NOMO-1 treated with DMSO at 0.1 percent for 48 hours (cell line): ENCODE results near the gene ZNF576.
A peak's percentile ranks its signal among the peaks of the same experiment; 100 is the strongest.
"Not testable (repeated sequence)": the region's sequence is repeated elsewhere in the genome, so short reads cannot be mapped to it uniquely, and the experiment has no call there.

Experiments
- DNase-seq: peaks from one replicate; lab custom pipeline; 2025; ENCODE audit not compliant: unreplicated experiment; lab: John Stamatoyannopoulos, UW

Gene ZNF576

DNA sequence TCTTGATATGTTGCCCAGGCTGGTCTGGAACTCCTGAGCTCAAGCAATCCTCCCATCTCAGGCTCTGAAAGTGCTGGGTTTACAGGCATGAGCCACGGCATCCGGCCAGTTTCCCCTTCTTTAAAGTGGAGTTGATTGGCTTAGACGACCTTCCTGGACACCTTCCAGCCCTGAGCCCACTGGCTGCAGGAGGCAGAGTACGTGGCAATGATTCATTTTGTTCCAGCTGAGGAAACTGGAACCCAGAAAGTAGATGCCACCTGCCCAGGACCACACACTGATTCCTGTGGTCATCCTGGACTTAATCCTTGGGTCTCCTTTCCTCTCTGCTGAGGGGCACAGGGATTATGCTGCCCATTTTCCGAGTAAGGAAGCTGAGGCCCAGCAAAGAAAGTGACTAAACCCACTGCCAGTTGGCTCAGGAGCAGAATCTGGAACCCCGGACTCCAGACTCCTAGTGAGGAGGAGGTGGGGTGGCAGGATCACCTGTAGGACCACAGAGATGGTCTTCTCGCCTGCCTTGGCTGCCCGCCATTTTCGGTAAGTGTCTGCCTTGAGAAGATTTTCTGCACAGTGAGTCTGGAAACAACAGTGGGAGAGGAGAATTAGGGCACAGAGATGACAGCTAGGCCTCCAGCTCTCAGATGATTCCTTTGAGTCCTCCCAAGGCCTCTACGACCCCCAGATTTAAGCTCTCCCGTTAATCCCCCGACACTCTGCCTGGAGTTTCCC, 21.8 kb upstream of the ZNF576 start:
- DNase-seq = no peak

DNA sequence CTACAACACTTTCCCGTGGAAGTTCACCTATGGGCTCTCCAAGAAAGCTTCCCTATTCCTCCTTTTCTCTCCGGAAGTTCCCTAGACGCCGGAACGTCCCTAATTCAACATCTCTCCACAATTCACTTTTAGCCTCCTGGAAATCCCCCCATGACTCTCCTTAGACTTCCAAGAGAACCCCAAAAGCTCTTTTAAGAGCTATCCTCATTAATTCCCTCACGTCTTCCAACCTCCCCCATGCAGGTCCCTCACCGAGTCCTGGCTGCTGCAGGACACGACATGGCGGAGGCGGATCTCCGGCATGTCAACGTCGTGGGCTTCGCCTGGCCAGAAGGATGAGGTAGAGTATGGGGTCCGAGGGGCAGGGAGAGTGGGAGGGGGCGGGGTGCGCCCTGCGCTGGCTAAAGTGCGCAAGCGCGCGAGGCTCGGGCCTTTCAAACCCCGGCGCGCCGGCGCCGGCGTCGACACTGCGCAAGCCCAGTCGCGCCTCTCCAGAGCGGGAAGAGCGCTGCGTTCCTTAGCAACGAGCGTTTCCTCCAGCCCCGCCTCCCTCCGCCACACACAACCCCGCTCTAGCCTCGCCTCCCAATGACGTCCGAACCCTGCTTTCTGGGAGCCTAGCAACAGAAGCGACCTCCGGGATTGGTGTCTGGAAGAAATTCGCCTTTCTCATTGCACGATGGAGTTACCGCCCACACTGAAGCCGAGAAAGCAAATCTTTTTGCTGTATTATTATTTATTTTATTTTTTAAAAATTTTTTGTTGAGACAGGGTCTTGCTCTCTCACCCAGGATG, 21.0 kb upstream of the ZNF576 start, which contains the start of the genes PINLYP and XRCC1:
Gene PINLYP, plus strand, starts transcription at position 646 of the 795 bp plus-strand sequence. CDS start 1,391 bp downstream, outside the sequence.
Gene XRCC1, minus strand, starts transcription at position 372 of the 795 bp plus-strand sequence. Its CDS starts 69 bp downstream, at position 303.
- DNase-seq = peak; percentile 99

DNA sequence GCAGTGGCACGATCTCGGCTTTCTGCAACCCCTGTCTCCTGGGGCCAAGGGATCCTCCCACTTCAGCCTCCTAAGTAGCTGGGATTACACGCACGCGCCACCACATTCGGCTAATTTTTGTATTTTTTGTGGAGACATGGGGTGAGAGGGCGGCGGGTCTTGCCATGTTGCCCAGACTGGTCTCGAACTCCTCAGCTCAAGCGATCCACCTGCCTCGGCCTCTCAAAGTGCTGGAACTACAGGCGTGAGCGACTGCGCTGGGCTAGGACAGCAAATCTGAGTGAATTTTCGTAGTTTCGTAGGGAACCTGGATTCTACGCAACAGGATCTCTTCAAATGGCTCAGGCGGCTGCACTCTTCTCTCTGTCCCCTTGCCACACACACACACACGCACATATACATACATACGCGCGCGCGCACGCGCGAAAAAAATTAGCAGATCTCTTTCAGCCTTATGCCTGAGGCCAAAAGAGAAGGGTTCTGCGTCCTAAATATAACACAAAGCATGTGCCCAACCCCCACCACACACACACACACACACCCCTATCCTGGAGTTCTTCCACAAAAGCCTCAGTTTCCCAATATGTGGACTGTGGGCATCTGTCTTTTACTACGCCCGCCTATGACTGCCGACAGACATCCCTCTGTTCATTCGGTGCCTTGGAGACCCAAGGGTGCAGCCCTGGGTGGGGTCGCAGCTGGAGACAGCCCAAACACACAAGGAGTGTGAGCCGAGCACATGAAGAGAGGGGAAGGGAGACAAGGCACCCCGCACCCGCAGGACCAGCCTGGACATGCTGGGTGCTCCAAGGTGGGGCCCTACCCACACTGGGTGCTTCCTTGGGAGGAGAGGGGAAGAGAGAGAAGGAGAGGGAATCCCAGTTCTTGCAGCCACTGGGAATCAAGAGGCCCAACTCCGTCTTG, 20.2 kb upstream of the ZNF576 start:
- DNase-seq = peak; percentile 45

DNA sequence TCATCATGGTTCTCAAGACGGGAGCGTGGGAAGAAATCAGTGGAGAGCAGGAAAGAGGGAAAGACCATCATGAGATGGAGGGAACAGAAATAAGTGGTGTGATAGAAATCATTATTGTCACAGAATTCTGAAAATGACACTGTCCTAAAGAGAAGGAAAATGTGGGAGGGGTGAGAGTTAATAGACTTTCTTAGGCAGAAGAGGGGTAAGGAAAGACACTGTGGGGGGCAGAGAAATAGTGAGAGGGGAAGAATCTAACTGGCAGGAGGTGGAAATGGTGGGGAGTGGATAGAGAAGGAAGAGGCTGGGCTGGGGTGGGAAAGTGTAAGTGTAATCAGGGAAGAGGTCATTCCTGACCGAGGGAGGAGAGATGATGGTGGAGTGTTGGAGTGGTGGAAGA, 17.6 kb upstream of the ZNF576 start:
- DNase-seq = no peak

- no peak for DNase-seq
Observed at GRCh38 chr19:43581467-43581866, 14.9 kb upstream of the ZNF576 start.

DNA sequence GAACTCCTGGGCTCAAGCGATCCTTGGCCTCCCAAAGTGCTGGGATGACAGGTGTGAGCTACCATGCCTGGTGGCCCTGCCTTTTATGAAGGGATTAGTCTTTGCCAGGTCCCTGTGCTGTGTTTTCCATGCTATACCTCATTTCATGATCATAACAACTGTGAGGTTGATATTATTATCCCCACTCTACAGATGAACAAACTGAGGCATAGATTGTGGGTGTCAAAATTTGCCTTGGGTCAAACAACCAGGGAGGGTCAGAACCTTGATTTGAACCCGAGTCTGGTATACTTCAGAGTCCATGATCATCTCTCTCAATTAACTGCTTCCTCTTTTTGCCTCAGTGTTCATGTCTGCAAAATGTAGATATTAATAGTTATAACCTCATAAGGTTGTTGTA, 13.9 kb upstream of the ZNF576 start:
- no peak for DNase-seq

DNA sequence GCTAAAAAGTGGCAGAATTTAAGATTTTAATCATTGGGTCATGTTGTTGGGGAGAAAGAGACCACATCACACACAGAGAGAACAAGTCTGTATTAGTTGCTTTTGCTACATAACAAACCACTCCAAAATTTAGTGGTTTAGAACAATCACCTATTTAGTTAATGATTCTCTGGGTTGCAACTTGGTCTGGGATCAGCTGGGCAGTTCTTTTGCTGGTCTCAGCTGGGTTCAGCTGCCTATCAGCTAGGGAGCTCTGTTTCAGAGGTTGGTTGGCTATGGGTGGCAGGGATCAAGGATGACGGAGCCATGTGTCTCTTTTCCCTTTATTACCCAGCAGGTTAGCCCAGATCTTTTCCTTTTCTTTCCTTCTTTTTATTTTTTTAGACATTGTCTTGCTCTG, 11.9 kb upstream of the ZNF576 start:
- no peak for DNase-seq

- no peak for DNase-seq
Observed at GRCh38 chr19:43586346-43586745, 10.0 kb upstream of the ZNF576 start.

- DNase-seq = not testable (repeated sequence)
Observed at GRCh38 chr19:43587029-43587428, 9.4 kb upstream of the ZNF576 start.

DNA sequence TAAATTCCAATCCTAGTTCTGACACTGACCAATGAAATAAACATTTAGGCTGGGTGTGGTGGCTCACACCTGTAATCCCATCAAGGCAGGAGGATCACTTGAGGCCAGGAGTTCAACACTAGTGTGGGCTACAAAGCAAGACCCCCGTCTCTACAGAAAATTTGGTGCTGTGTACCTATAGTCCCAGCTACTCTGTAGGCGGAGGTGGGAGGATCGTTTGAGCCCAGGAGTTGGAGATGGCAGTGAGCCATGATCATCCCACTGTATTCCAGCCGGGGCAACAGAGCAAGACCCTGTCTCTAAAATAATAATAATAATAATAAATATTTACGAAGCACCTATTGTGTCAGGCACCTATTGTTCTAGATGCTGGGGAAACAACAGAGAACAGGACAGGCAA, 7.1 kb upstream of the ZNF576 start:
- no peak for DNase-seq

GRCh38 chr19:43589678-43590077, 6.7 kb upstream of the ZNF576 start:
- DNase-seq = no peak

DNA sequence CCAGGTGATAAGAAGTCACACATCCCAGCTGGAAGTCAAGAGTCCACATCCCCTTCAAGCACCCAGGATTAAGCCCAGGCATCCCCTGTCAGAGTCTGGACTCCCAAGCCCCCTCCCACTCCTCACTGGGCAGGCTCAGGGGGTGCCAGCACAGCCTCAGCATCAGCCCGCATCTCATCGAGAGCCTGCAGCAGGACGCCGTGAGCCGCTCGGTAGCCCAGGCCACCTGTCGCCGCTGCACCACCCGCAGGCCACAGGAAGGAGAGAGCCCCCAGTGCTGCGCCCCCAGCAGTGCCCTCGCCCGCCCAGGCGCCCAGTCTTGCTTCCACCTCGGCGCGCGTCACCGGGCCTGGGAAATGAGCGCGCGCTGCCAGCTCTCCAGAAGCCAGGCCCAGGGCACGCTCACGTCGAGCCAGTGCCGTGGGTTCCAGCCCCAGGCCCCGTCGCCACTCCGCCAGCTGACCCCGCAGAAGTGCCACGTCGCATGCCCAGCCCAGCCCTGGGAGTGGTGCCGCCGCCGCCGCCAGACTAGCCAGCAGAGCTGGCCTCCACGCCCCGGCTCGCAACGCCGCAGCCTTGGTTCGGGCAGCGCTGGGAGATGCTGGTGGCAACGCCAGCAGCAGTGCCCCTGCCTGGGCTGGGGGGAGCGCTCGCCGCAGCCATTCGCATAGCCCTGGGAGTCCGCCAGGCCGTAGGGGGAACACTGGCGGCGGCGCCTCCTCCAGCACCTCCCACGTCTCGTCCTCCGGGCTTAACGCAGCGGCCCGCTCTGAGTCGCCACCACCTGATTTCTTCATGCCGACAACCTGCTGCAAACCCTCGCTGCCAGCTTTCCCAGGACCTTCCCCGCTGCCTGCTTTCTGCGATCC, 4.3 kb upstream of the ZNF576 start:
- no peak for DNase-seq

DNA sequence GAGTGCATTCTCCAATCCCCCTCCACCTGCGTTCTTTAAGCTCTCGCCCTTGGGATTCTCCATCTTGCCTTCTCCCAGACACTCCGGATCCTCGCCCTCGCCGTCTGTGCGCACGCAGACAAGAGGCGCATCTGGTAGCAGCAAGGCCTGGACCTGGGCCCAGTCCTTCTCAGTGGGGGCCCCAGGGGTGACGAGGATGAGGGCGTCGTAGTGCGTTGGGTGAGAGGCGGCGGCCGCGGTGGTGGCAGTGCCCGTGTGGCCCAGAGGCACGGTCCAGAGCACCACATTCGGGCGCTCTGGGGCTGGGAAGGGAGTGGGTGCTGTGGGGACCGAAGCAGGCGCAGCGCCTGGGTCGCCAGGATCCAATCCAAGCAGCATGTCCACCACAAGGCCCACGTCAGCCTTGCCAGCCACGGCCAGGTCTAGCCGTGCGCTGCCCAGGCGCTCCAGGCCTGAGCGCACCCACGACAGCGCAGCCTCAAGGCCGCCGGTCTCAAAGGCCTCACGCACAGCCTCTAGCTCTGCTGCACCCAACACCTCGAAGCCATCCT, 3.5 kb upstream of the ZNF576 start:
- DNase-seq = no peak

DNA sequence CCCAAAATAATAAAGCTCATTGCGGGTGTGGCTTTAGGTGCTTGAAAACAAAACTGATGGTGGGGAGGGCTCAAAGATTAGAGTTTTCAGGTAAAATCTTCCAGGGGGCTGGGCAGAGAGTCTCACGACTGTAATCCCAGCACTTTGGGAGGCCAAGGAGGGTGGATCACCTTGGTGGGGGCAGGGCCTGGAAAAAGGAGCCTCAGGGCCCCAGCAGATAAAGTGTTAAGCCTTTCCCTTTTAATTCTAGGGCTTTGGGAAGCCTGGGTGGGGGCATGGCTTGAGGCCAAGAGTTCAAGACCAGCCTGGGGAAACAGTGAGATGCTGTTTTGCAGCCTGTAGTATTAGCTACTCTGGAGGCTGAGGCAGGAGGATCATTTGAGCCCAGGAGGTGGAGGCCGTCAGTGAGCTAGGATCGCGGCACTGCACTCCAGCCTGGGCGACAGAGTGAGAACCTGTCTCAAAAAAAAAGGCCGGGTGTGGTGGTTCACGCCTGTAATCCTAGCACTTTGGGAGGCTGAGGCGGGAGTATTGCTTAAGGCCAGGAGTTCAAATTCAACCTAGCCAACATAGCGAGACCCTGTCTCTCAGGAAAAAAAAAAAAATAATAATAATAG, 2.2 kb upstream of the ZNF576 start:
- DNase-seq = no peak

DNA sequence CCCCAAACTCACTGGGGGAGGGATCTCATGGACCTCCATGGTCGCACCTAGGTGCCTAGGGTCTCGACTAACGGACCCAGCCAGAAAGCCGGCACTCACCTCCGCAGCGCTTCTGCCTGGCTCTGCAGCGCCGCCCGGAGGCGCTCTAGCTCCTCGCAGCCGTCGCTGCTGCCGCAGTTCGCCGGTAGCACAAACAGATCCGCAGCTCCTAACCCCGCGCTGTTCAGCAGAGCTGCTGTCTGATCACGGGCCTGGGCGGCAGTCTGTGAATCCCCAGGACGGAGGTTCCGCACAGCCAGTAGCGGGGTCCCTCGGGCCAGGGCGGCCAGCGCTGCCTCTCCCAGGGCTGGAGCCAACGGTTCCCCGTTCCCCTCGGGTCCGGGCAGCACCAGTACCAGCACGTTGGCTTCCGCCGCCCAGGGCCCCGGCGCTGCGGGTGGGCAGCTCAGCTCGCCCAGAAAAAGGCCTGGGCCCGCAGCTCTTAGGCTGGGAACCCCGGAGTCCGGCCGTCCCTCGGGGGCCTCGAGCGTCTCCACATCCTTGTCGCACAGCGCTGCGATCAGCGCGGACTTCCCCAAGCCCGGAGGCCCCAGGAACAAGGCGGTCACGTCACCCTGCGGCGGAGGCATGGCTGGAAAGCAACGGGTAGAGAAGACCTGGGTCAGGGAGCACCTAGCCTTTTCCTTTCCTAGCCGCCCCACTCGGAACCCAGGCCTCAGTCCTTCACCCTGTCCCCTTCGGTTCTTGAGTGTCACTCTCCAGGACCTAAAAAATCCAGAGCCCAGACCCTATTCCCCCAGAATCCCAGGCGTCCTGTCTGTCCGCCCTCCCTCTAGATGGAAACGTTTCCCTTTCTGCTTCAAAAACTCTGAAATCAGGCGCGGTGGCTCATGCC, 1.4 kb upstream of the ZNF576 start:
- DNase-seq = peak; percentile 68

- peak; percentile 46 for DNase-seq
Observed at GRCh38 chr19:43595605-43595998, 793 bp upstream of the ZNF576 start.

DNA sequence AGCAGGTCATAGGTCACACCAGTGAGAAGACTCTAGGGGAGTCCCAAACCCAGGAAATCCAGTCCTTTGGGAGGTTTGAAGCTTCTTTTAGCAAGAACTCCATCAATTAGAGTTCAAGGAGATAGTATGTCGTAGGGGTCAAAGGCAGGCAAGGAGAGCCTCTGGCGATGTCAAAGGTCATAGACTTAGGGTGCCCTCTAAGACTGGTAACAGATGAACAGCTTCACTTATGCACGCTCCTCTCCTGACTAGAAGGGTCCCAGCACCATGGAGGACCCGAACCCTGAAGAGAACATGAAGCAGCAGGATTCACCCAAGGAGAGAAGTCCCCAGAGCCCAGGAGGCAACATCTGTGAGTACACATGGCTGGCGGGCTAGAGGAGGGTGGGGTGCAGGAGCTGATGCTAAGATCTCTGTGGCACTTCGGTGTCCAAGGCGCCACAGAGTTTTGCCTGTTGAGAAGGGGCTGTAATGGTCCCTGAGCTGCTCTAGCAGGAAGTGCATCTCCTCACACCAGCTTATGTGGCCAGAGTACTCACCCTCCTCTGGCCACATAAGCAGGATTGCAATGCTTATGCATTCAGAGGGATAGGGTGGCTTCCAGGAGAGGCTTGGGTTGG, 557 bp downstream of the ZNF576 start:
- no peak for DNase-seq

DNA sequence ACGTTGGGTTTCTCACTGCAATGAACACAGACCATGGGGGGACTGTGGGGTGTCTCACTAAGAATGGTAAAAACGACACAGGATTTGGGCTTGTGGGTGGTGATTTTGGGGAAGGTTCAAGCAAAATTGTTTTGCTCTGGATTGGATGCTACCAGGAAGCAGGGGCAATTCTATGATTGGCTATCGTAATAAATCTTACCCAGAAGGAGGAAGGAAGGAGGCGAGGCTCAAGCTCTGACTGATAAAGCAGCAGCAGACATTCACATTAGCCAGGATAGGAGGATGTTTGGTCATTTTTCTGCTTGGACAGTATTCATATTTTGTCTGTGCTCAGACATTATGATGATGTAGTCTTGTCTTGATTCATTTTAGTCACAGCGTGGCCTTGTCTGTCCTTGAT, 1.5 kb downstream of the ZNF576 start:
- peak; percentile 30 for DNase-seq
